HepG2 (cell line): ENCODE results near the gene B4GALT7. TPM values are rescaled to one million over a fixed set of nuclear protein-coding genes. Genes with fewer than 3 reads are reported as not detected.

Source experiments
- EP300 ChIP-seq, 3 experiments: sonication (generic) in 1 of 3; formaldehyde crosslinking in 1 of 3; IDR thresholded peaks; 2 replicates each; pipeline versions ENCODE4 v1.5.1 to v1.6.1; 2011 to 2020; ENCODE audit warnings: low read depth in 2 of 3, low read length in 2 of 3, borderline replicate concordance in 1 of 3, improper control_type of control experiment in 1 of 3, mild to moderate bottlenecking in 1 of 3, missing genetic modification reagents in 1 of 3, moderate library complexity in 1 of 3
- HHEX ChIP-seq: IDR thresholded peaks from 2 replicates; pipeline ENCODE4 v1.6.1; 2016; ENCODE audit warnings: control low read depth
- HOXA3 ChIP-seq: sonication (generic); formaldehyde crosslinking; IDR thresholded peaks from 2 replicates; pipeline ENCODE4 v1.5.0; 2020; ENCODE audit warnings: missing genetic modification reagents
- NONO ChIP-seq, 2 experiments: fragments of 450-650 bp in 1 of 2; sonication (generic) in 1 of 2; formaldehyde crosslinking in 1 of 2; IDR thresholded peaks in 1 of 2; conservative IDR thresholded peaks in 1 of 2; 2 replicates each; pipeline versions ENCODE4 v1.6.1 to v1.8.0; 2017 to 2022; ENCODE audit warnings: mild to moderate bottlenecking in 1 of 2, missing genetic modification reagents in 1 of 2, moderate library complexity in 1 of 2
- NR1H2 ChIP-seq: sonication (generic); formaldehyde crosslinking; IDR thresholded peaks from 2 replicates; pipeline ENCODE4 v1.8.1; 2022; ENCODE audit warnings: low read depth, missing genetic modification reagents, borderline replicate concordance
- SKI ChIP-seq: fragments of 450-650 bp; IDR thresholded peaks from one replicate; pipeline ENCODE4 v1.6.1; 2018; ENCODE audit warnings: mild to moderate bottlenecking; ENCODE audit not compliant: partially characterized antibody
- SOX13 ChIP-seq, 3 experiments: fragments of 450-650 bp in 1 of 3; sonication (generic) in 1 of 3; formaldehyde crosslinking in 1 of 3; IDR thresholded peaks in 2 of 3; conservative IDR thresholded peaks in 1 of 3; 2 replicates each; pipeline versions ENCODE4 v1.5.0 to v1.6.1; 2016 to 2020; ENCODE audit warnings: antibody characterized with exemption in 1 of 3, mild to moderate bottlenecking in 1 of 3, missing compliant biosample characterization in 1 of 3, missing genetic modification reagents in 1 of 3, moderate library complexity in 1 of 3
- SPEN ChIP-seq: sonication (generic); formaldehyde crosslinking; IDR thresholded peaks from 2 replicates; pipeline ENCODE4 v1.5.1; 2020; ENCODE audit warnings: low read depth, mild to moderate bottlenecking, missing genetic modification reagents
- THYN1 ChIP-seq: sonication (generic); formaldehyde crosslinking; IDR thresholded peaks from 2 replicates; pipeline ENCODE4 v1.8.1; 2023; ENCODE audit warnings: low read depth, mild to moderate bottlenecking, moderate library complexity, missing genetic modification reagents, borderline replicate concordance
- TOE1 ChIP-seq: sonication (generic); formaldehyde crosslinking; IDR thresholded peaks from 2 replicates; pipeline ENCODE4 v1.4.0; 2020; ENCODE audit warnings: mild to moderate bottlenecking, missing genetic modification reagents
- YEATS4 ChIP-seq: sonication (generic); formaldehyde crosslinking; IDR thresholded peaks from 2 replicates; pipeline ENCODE4 v1.4.0; 2020; ENCODE audit warnings: missing genetic modification reagents, borderline replicate concordance
- ZBTB7B ChIP-seq: sonication (generic); formaldehyde crosslinking; IDR thresholded peaks from 2 replicates; pipeline ENCODE4 v1.4.0; 2020; ENCODE audit warnings: missing genetic modification reagents
- ZNF17 ChIP-seq: sonication (generic); formaldehyde crosslinking; IDR thresholded peaks from 2 replicates; pipeline ENCODE4 v1.5.0; 2020; ENCODE audit warnings: mild to moderate bottlenecking, missing genetic modification reagents
- ZNF263 ChIP-seq: sonication (generic); formaldehyde crosslinking; IDR thresholded peaks from 2 replicates; pipeline ENCODE4 v1.4.0; 2020; ENCODE audit warnings: missing genetic modification reagents
- ZNF7 ChIP-seq: IDR thresholded peaks from 2 replicates; pipeline ENCODE4 v1.6.1; 2016; ENCODE audit warnings: missing biosample characterization, missing genetic modification reagents
- ZNF780A ChIP-seq: sonication (generic); formaldehyde crosslinking; IDR thresholded peaks from 2 replicates; pipeline ENCODE4 v1.8.0; 2022; ENCODE audit warnings: mild to moderate bottlenecking, missing genetic modification reagents, moderate library complexity
- polyA plus RNA-seq, 8 experiments: library from polyadenylated mRNA; depleted of rRNA in 3 of 8; stranded (reverse) in 7 of 8; unstranded in 1 of 8; fragments of >200 nt; fragmentation: Illumina TruSeq in 4 of 8; extraction: Trizol in 4 of 8; gene quantifications; 2 replicates each; pipeline versions ENCODE4 v1.2.1 to v1.2.3, GENCODE V29; 2011 to 2016; ENCODE audit warnings: low read depth in 4 of 8, missing spikeins in 1 of 8, mixed read lengths in 1 of 8; ENCODE audit not compliant: insufficient read depth in 1 of 8
- total RNA-seq, 5 experiments: library from RNA; depleted of rRNA; stranded (reverse); fragments of >200 nt; fragmentation: Illumina TruSeq; extraction: Trizol; gene quantifications; 2 replicates each; pipeline ENCODE4 v1.2.3, GENCODE V29; 2016; ENCODE audit warnings: low read depth in 1 of 5
- TF ChIP-seq, protein P1 (sequence below): sonication (generic); formaldehyde crosslinking; IDR thresholded peaks from 2 replicates; pipeline ENCODE4 v1.4.0; 2020; ENCODE audit warnings: missing genetic modification reagents; ENCODE audit errors: not compliant biosample characterization
- TF ChIP-seq, protein P2 (sequence below): sonication (generic); formaldehyde crosslinking; IDR thresholded peaks from 2 replicates; pipeline ENCODE4 v1.8.0; 2023; ENCODE audit warnings: mild to moderate bottlenecking, missing genetic modification reagents
- TF ChIP-seq, protein P3 (sequence below): sonication (generic); formaldehyde crosslinking; IDR thresholded peaks from 2 replicates; pipeline ENCODE4 v1.4.0; 2020; ENCODE audit warnings: missing genetic modification reagents
- TF ChIP-seq, protein P4 (sequence below): sonication (generic); formaldehyde crosslinking; IDR thresholded peaks from 2 replicates; pipeline ENCODE4; 2020; ENCODE audit warnings: missing genetic modification reagents, mild to moderate bottlenecking, borderline replicate concordance
- TF ChIP-seq, protein P5 (sequence below): sonication (generic); formaldehyde crosslinking; IDR thresholded peaks from 2 replicates; pipeline ENCODE4 v1.4.0; 2020; ENCODE audit warnings: missing genetic modification reagents

The B4GALT7 gene
- total and polyA plus RNA-seq, 2 of the 13 experiments (the other 11 are each of a cell fraction or from before 2014, with no cell fraction given) = 16.4 to 20.5 TPM

DNA sequence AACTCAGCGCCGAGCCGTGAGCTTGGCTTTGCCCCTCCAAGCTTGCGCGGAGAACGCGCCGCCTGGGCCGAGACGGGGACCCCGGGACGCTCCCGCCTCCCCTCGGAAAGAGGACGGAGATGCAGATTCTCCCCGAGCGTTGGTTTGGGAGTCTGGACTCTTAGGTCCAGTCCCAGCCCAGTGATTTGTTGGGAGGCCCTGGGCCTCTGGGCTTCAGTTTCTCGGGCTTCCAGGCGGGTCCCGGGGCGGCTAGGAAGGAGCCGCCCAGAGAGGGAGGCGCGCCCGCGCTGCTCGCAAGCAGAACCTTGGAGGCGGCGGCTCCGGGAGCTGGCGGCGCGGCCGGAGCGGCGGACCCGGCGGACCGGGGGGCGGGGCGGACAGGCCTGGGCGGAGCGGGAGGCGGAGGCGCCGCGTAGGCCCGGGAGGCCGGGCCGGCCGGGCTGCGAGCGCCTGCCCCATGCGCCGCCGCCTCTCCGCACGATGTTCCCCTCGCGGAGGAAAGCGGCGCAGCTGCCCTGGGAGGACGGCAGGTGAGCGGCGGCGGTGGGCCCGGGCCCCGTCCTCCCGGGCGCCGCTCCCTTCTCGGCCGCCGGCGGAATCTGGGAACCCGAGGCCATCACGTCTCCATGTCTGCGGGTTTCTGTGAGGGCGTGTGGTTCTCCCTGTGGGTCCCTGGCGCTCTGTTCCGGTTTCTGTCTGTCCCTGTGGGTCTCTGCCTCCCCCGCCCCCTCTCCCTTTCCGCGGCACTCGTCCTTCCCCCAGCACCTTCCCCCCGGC is at the start of gene B4GALT7 (continued):
- TF ChIP-seq, protein P1, sequence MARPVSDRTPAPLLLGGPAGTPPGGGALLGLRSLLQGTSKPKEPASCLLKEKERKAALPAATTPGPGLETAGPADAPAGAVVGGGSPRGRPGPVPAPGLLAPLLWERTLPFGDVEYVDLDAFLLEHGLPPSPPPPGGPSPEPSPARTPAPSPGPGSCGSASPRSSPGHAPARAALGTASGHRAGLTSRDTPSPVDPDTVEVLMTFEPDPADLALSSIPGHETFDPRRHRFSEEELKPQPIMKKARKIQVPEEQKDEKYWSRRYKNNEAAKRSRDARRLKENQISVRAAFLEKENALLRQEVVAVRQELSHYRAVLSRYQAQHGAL (CRISPR knock-in tag) = no peak
- TF ChIP-seq ZNF7 (CRISPR knock-in tag) (no peak), ZNF17 (no peak), ZBTB7B (peak; percentile 60; the same call in 1 of the 2 replicates), TOE1 (CRISPR knock-in tag) (0 out of 2 replicates have a peak, but pooled peaks have one; percentile 37), SOX13 (IDR thresholded peaks at IDR 0.05) (no peak), SOX13 (CRISPR knock-in tag; conservative IDR thresholded peaks at IDR 0.05 in 1 of 2, IDR thresholded peaks at IDR 0.05 in 1 of 2) (peak in 1 of 2 experiments; percentile 27; a peak in 1 of 4 replicates), NONO (IDR thresholded peaks at IDR 0.05) (no peak), NONO (CRISPR knock-in tag; conservative IDR thresholded peaks at IDR 0.05) (peak; percentile 42; the same call in 1 of the 2 replicates), NR1H2 (no peak), SKI (peak; percentile 36), ZNF780A (CRISPR knock-in tag) (no peak), ZNF263 (CRISPR knock-in tag) (peak; percentile 21; the same call in 1 of the 2 replicates), EP300 (IDR thresholded peaks at IDR 0.05; ENCODE audit: low read depth in 2 of 2, low read length in 2 of 2) (peak in 1 of 2 experiments; percentile 40; a peak in 2 of 4 replicates), EP300 (CRISPR knock-in tag; IDR thresholded peaks at IDR 0.05; ENCODE audit: borderline replicate concordance) (no peak), YEATS4 (CRISPR knock-in tag) (peak; percentile 91), HHEX (CRISPR knock-in tag) (no peak), HOXA3 (CRISPR knock-in tag) (peak; percentile 88), THYN1 (no peak), SPEN (CRISPR knock-in tag) (peak; percentile 92)
- TF ChIP-seq, protein P2, sequence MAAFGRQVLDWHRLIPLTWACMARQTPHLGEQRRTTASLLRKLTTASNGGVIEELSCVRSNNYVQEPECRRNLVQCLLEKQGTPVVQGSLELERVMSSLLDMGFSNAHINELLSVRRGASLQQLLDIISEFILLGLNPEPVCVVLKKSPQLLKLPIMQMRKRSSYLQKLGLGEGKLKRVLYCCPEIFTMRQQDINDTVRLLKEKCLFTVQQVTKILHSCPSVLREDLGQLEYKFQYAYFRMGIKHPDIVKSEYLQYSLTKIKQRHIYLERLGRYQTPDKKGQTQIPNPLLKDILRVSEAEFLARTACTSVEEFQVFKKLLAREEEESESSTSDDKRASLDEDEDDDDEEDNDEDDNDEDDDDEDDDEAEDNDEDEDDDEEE = no peak
- TF ChIP-seq, protein P3, sequence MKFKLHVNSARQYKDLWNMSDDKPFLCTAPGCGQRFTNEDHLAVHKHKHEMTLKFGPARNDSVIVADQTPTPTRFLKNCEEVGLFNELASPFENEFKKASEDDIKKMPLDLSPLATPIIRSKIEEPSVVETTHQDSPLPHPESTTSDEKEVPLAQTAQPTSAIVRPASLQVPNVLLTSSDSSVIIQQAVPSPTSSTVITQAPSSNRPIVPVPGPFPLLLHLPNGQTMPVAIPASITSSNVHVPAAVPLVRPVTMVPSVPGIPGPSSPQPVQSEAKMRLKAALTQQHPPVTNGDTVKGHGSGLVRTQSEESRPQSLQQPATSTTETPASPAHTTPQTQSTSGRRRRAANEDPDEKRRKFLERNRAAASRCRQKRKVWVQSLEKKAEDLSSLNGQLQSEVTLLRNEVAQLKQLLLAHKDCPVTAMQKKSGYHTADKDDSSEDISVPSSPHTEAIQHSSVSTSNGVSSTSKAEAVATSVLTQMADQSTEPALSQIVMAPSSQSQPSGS = no peak
- TF ChIP-seq, protein P4, sequence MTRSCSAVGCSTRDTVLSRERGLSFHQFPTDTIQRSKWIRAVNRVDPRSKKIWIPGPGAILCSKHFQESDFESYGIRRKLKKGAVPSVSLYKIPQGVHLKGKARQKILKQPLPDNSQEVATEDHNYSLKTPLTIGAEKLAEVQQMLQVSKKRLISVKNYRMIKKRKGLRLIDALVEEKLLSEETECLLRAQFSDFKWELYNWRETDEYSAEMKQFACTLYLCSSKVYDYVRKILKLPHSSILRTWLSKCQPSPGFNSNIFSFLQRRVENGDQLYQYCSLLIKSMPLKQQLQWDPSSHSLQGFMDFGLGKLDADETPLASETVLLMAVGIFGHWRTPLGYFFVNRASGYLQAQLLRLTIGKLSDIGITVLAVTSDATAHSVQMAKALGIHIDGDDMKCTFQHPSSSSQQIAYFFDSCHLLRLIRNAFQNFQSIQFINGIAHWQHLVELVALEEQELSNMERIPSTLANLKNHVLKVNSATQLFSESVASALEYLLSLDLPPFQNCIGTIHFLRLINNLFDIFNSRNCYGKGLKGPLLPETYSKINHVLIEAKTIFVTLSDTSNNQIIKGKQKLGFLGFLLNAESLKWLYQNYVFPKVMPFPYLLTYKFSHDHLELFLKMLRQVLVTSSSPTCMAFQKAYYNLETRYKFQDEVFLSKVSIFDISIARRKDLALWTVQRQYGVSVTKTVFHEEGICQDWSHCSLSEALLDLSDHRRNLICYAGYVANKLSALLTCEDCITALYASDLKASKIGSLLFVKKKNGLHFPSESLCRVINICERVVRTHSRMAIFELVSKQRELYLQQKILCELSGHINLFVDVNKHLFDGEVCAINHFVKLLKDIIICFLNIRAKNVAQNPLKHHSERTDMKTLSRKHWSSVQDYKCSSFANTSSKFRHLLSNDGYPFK (CRISPR knock-in tag) = 0 out of 2 replicates have a peak, but pooled peaks have one; percentile 49
- TF ChIP-seq, protein P5, sequence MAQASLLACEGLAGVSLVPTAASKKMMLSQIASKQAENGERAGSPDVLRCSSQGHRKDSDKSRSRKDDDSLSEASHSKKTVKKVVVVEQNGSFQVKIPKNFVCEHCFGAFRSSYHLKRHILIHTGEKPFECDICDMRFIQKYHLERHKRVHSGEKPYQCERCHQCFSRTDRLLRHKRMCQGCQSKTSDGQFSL (CRISPR knock-in tag) = no peak
